HepG2 (cell line): ENCODE measurements around the gene SH3PXD2A. TPM values are rescaled to one million over a fixed set of nuclear protein-coding genes. Genes with fewer than 3 reads are reported as not detected.
A peak's percentile ranks its signal among the peaks of the same experiment; 100 is the strongest.

ENCODE experiments used
- EED ChIP-seq: sonication (generic); formaldehyde crosslinking; IDR thresholded peaks from 2 replicates; pipeline ENCODE4 v1.5.0; 2020; ENCODE audit warnings: mild to moderate bottlenecking, missing genetic modification reagents
- MBNL3 ChIP-seq: fragments of 250-450 bp; sonication (Bioruptor Pico); conservative IDR thresholded peaks from 2 replicates; pipeline ENCODE4 v1.8.0; 2022; ENCODE audit warnings: mild to moderate bottlenecking, inconsistent platforms
- NR2F2 ChIP-seq: IDR thresholded peaks from 2 replicates; pipeline ENCODE4 v1.6.1; 2012; ENCODE audit warnings: low read depth, inconsistent platforms, borderline replicate concordance
- ZBTB8A ChIP-seq: sonication (generic); formaldehyde crosslinking; IDR thresholded peaks from 2 replicates; pipeline ENCODE4 v1.4.0; 2020; ENCODE audit warnings: mild to moderate bottlenecking, low read depth, missing genetic modification reagents, borderline replicate concordance
- ZNF232 ChIP-seq: sonication (generic); formaldehyde crosslinking; IDR thresholded peaks from 2 replicates; pipeline ENCODE4 v1.4.0; 2020; ENCODE audit warnings: missing genetic modification reagents, borderline replicate concordance
- ZNF550 ChIP-seq: sonication (generic); formaldehyde crosslinking; IDR thresholded peaks from 2 replicates; pipeline ENCODE4 v1.4.0; 2020; ENCODE audit warnings: mild to moderate bottlenecking, missing genetic modification reagents, borderline replicate concordance
- ZNF563 ChIP-seq: sonication (generic); formaldehyde crosslinking; IDR thresholded peaks from 2 replicates; pipeline ENCODE4 v1.8.0; 2022; ENCODE audit warnings: mild to moderate bottlenecking, moderate library complexity, missing genetic modification reagents
- ZNF766 ChIP-seq: sonication (generic); formaldehyde crosslinking; IDR thresholded peaks from 2 replicates; pipeline ENCODE4 v1.5.0; 2020; ENCODE audit warnings: missing genetic modification reagents, borderline replicate concordance
- polyA plus RNA-seq, 8 experiments: library from polyadenylated mRNA; depleted of rRNA in 3 of 8; stranded (reverse) in 7 of 8; unstranded in 1 of 8; fragments of >200 nt; fragmentation: Illumina TruSeq in 4 of 8; extraction: Trizol in 4 of 8; gene quantifications; 2 replicates each; pipeline versions ENCODE4 v1.2.1 to v1.2.3, GENCODE V29; 2011 to 2016; ENCODE audit warnings: low read depth in 4 of 8, missing spikeins in 1 of 8, mixed read lengths in 1 of 8; ENCODE audit not compliant: insufficient read depth in 1 of 8
- total RNA-seq, 5 experiments: library from RNA; depleted of rRNA; stranded (reverse); fragments of >200 nt; fragmentation: Illumina TruSeq; extraction: Trizol; gene quantifications; 2 replicates each; pipeline ENCODE4 v1.2.3, GENCODE V29; 2016; ENCODE audit warnings: low read depth in 1 of 5
- TF ChIP-seq, protein P1 (sequence below): fragments of 450-650 bp; IDR thresholded peaks from 2 replicates; pipeline ENCODE4 v1.6.1; 2017; ENCODE audit warnings: mild to moderate bottlenecking
- TF ChIP-seq, protein P2 (sequence below): sonication (generic); formaldehyde crosslinking; IDR thresholded peaks from 2 replicates; pipeline ENCODE4 v1.4.0; 2020; ENCODE audit warnings: missing genetic modification reagents, low read depth, mild to moderate bottlenecking, borderline replicate concordance
- TF ChIP-seq, protein P3 (sequence below): sonication (generic); formaldehyde crosslinking; IDR thresholded peaks from 2 replicates; pipeline ENCODE4 v1.4.0; 2020; ENCODE audit warnings: missing genetic modification reagents
- TF ChIP-seq, protein P4 (sequence below): sonication (generic); formaldehyde crosslinking; IDR thresholded peaks from 2 replicates; pipeline ENCODE4 v1.4.0; 2020; ENCODE audit warnings: missing genetic modification reagents, borderline replicate concordance
- TF ChIP-seq, protein P5 (sequence below): sonication (generic); formaldehyde crosslinking; IDR thresholded peaks from 2 replicates; pipeline ENCODE4 v1.5.1; 2020; ENCODE audit warnings: mild to moderate bottlenecking, moderate library complexity, missing genetic modification reagents

The SH3PXD2A gene
- total and polyA plus RNA-seq, 2 of the 13 experiments (the other 11 are each of a cell fraction or from before 2014, with no cell fraction given), result 11.1 to 11.3 TPM

DNA sequence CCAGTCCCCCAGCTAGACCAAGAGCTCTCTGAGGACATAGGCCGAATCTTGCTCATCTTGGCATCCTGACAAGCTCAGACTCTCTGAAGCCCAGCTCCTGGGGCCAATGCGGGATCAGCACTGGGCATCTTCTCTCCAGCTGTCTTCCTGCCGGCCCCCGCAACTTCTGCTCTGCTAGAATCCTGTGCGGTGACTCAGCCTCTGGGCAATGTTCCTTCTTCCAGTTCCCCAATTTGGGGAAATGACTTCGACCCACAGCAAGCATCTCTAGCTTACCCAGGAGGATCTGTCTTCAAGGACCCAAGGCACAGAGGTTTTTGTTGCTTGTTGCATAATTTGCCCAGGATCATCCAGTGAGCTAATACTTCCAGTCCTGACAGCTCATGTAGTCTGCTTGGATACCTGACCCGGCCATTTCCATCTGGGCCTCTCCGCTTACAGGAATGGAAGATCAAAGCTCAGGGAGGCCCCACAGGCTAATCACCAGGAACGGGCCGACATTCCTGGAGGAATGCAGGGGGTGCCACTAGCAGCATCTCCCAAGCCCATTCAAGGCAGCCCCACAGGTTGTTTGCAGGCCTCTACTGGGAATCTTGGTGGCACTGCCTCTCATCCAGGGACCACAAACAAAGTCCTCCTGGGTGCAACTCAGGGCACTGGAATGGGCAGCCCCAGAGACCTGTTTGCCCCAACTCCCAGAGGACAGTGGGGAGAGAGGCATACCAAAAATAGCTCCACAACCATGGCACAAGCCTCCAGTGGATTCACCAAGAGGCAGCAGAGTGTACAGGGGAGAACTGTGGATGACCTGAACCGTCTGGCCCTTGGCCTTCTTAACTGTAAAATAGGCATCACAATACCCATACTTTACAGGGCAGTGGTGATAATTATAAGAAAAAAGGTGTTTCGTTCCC is 210.0 kb downstream of the SH3PXD2A start (continued):
- TF ChIP-seq, protein P1, sequence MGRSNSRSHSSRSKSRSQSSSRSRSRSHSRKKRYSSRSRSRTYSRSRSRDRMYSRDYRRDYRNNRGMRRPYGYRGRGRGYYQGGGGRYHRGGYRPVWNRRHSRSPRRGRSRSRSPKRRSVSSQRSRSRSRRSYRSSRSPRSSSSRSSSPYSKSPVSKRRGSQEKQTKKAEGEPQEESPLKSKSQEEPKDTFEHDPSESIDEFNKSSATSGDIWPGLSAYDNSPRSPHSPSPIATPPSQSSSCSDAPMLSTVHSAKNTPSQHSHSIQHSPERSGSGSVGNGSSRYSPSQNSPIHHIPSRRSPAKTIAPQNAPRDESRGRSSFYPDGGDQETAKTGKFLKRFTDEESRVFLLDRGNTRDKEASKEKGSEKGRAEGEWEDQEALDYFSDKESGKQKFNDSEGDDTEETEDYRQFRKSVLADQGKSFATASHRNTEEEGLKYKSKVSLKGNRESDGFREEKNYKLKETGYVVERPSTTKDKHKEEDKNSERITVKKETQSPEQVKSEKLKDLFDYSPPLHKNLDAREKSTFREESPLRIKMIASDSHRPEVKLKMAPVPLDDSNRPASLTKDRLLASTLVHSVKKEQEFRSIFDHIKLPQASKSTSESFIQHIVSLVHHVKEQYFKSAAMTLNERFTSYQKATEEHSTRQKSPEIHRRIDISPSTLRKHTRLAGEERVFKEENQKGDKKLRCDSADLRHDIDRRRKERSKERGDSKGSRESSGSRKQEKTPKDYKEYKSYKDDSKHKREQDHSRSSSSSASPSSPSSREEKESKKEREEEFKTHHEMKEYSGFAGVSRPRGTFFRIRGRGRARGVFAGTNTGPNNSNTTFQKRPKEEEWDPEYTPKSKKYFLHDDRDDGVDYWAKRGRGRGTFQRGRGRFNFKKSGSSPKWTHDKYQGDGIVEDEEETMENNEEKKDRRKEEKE, result no peak
- TF ChIP-seq, protein P2, sequence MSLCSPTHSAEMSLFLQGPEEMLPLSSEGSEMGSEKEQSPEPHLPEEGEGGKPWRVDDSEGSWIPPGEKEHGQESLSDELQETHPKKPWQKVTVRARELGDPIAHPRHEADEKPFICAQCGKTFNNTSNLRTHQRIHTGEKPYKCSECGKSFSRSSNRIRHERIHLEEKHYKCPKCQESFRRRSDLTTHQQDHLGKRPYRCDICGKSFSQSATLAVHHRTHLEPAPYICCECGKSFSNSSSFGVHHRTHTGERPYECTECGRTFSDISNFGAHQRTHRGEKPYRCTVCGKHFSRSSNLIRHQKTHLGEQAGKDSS (CRISPR knock-in tag), result 0 out of 2 replicates have a peak, but pooled peaks have one; percentile 15
- TF ChIP-seq MBNL3 (CRISPR knock-in tag), result no peak
- no peak for TF ChIP-seq ZNF766
- no peak for TF ChIP-seq ZBTB8A (CRISPR knock-in tag)
- TF ChIP-seq, protein P3, sequence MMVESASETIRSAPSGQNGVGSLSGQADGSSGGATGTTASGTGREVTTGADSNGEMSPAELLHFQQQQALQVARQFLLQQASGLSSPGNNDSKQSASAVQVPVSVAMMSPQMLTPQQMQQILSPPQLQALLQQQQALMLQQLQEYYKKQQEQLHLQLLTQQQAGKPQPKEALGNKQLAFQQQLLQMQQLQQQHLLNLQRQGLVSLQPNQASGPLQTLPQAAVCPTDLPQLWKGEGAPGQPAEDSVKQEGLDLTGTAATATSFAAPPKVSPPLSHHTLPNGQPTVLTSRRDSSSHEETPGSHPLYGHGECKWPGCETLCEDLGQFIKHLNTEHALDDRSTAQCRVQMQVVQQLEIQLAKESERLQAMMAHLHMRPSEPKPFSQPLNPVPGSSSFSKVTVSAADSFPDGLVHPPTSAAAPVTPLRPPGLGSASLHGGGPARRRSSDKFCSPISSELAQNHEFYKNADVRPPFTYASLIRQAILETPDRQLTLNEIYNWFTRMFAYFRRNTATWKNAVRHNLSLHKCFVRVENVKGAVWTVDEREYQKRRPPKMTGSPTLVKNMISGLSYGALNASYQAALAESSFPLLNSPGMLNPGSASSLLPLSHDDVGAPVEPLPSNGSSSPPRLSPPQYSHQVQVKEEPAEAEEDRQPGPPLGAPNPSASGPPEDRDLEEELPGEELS (CRISPR knock-in tag), result peak; percentile 42; the same call in 1 of the 2 replicates
- TF ChIP-seq, protein P4, sequence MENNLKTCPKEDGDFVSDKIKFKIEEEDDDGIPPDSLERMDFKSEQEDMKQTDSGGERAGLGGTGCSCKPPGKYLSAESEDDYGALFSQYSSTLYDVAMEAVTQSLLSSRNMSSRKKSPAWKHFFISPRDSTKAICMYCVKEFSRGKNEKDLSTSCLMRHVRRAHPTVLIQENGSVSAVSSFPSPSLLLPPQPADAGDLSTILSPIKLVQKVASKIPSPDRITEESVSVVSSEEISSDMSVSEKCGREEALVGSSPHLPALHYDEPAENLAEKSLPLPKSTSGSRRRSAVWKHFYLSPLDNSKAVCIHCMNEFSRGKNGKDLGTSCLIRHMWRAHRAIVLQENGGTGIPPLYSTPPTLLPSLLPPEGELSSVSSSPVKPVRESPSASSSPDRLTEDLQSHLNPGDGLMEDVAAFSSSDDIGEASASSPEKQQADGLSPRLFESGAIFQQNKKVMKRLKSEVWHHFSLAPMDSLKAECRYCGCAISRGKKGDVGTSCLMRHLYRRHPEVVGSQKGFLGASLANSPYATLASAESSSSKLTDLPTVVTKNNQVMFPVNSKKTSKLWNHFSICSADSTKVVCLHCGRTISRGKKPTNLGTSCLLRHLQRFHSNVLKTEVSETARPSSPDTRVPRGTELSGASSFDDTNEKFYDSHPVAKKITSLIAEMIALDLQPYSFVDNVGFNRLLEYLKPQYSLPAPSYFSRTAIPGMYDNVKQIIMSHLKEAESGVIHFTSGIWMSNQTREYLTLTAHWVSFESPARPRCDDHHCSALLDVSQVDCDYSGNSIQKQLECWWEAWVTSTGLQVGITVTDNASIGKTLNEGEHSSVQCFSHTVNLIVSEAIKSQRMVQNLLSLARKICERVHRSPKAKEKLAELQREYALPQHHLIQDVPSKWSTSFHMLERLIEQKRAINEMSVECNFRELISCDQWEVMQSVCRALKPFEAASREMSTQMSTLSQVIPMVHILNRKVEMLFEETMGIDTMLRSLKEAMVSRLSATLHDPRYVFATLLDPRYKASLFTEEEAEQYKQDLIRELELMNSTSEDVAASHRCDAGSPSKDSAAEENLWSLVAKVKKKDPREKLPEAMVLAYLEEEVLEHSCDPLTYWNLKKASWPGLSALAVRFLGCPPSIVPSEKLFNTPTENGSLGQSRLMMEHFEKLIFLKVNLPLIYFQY (CRISPR knock-in tag), result peak; percentile 96; the same call in 1 of the 2 replicates
- TF ChIP-seq ZNF563 (CRISPR knock-in tag), result no peak
- 0 out of 2 replicates have a peak, but pooled peaks have one; percentile 31 for TF ChIP-seq NR2F2
- TF ChIP-seq ZNF232, result no peak
- no peak for TF ChIP-seq EED (CRISPR knock-in tag)
- TF ChIP-seq ZNF550 (CRISPR knock-in tag), result no peak
- TF ChIP-seq, protein P5, sequence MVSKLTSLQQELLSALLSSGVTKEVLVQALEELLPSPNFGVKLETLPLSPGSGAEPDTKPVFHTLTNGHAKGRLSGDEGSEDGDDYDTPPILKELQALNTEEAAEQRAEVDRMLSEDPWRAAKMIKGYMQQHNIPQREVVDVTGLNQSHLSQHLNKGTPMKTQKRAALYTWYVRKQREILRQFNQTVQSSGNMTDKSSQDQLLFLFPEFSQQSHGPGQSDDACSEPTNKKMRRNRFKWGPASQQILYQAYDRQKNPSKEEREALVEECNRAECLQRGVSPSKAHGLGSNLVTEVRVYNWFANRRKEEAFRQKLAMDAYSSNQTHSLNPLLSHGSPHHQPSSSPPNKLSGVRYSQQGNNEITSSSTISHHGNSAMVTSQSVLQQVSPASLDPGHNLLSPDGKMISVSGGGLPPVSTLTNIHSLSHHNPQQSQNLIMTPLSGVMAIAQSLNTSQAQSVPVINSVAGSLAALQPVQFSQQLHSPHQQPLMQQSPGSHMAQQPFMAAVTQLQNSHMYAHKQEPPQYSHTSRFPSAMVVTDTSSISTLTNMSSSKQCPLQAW (CRISPR knock-in tag), result no peak
